Ammon's horn (tissue), 1 donor: Measurements from ENCODE around the gene CKB.

Experiments used
- DNase-seq: peaks from one replicate; pipeline ENCODE4 v3.0.0-alpha.2; 2016; ENCODE audit warnings: low spot score

Gene CKB

GRCh38 chr14:103485504-103485903 lies 37.1 kb downstream of the CKB start:
- no peak for DNase-seq

GRCh38 chr14:103483600-103483999 lies 39.0 kb downstream of the CKB start:
- DNase-seq = no peak

- DNase-seq = no peak
Observed at GRCh38 chr14:103480595-103480994, 42.0 kb downstream of the CKB start.

- DNase-seq = no peak
Observed at GRCh38 chr14:103476631-103477030, 46.0 kb downstream of the CKB start.

GRCh38 chr14:103476065-103476464 lies 46.6 kb downstream of the CKB start:
- no peak for DNase-seq

- no peak for DNase-seq
Observed at GRCh38 chr14:103474893-103475292, 47.7 kb downstream of the CKB start.

- no peak for DNase-seq
Observed at GRCh38 chr14:103472939-103473338, 49.7 kb downstream of the CKB start.
